ENCODE data around the gene DOLPP1.
"Not testable (repeated sequence)": the region's sequence is repeated elsewhere in the genome, so short reads cannot be mapped to it uniquely, and the experiment has no call there.

Gene DOLPP1

GRCh38 chr9:129126749-129127618 lies 46.1 kb downstream of the DOLPP1 start:
- no peak overlapping the region for H3K4me3 ChIP-seq (ENCODE audit: low read length)
- peaks cover 41% of the 10 kb centered on the region for H3K36me3 ChIP-seq (ENCODE audit: control insufficient read depth, low read length)
- H3K79me2 ChIP-seq (ENCODE audit: control insufficient read depth, low read length): no peaks in the 10 kb centered on the region
- H3K27me3 ChIP-seq (ENCODE audit: control insufficient read depth, low read length): no peaks in the 10 kb centered on the region
- no peak overlapping the region for H3K27ac ChIP-seq (ENCODE audit: low read depth, low read length)
- H3K9me2 ChIP-seq (replicated peaks; ENCODE audit: control insufficient read depth, low read length): no peaks in the 10 kb centered on the region
- H3K9me3 ChIP-seq (ENCODE audit: control insufficient read depth, insufficient read depth, low read length): no peaks in the 10 kb centered on the region
- no peaks in the 10 kb centered on the region for H4K20me1 ChIP-seq (ENCODE audit: control insufficient read depth, insufficient read depth, low read depth, low read length)
- H3K4me1 ChIP-seq (ENCODE audit: control insufficient read depth, low read length): peaks cover 3% of the 10 kb centered on the region
- no peak overlapping the region for H3K4me2 ChIP-seq (ENCODE audit: low read length)
- TF ChIP-seq CTCF (IDR thresholded peaks at IDR 0.05; ENCODE audit: low read depth, low read length, poor library complexity, severe bottlenecking) (no peak), EZH2phosphoT487 (IDR thresholded peaks at IDR 0.05; ENCODE audit: borderline replicate concordance, low read length) (no peak)
- H3F3A ChIP-seq (ENCODE audit: control insufficient read depth, insufficient read depth): no peaks in the 10 kb centered on the region

- Histone ChIP-seq H3F3A (ENCODE audit: control insufficient read depth, insufficient read depth) (no peaks in the 10 kb centered on the region), H3K36me3 (ENCODE audit: control insufficient read depth, low read length) (peaks cover 44% of the 10 kb centered on the region), H3K27me3 (ENCODE audit: control insufficient read depth, low read length) (no peaks in the 10 kb centered on the region), H3K9me2 (replicated peaks; ENCODE audit: control insufficient read depth, low read length) (no peaks in the 10 kb centered on the region), H3K4me2 (ENCODE audit: low read length) (no peak overlapping the region), H4K20me1 (ENCODE audit: control insufficient read depth, insufficient read depth, low read depth, low read length) (no peaks in the 10 kb centered on the region), H3K4me3 (ENCODE audit: low read length) (no peak overlapping the region), H3K79me2 (ENCODE audit: control insufficient read depth, low read length) (no peaks in the 10 kb centered on the region), H3K4me1 (ENCODE audit: control insufficient read depth, low read length) (peaks cover 3% of the 10 kb centered on the region), H3K9me3 (ENCODE audit: control insufficient read depth, insufficient read depth, low read length) (no peaks in the 10 kb centered on the region), H3K27ac (ENCODE audit: low read depth, low read length) (no peak overlapping the region)
- TF ChIP-seq CTCF (IDR thresholded peaks at IDR 0.05; ENCODE audit: low read depth, low read length, poor library complexity, severe bottlenecking): no peak
- TF ChIP-seq EZH2phosphoT487 (IDR thresholded peaks at IDR 0.05; ENCODE audit: borderline replicate concordance, low read length): no peak
Observed at GRCh38 chr9:129128689-129129088, 47.8 kb downstream of the DOLPP1 start.

- H3K27me3 ChIP-seq (ENCODE audit: control insufficient read depth, low read length); H3K27ac ChIP-seq (ENCODE audit: low read depth, low read length); H3F3A ChIP-seq (ENCODE audit: control insufficient read depth, insufficient read depth); H4K20me1 ChIP-seq (ENCODE audit: control insufficient read depth, insufficient read depth, low read depth, low read length); H3K4me1 ChIP-seq (ENCODE audit: control insufficient read depth, low read length); H3K79me2 ChIP-seq (ENCODE audit: control insufficient read depth, low read length); H3K9me3 ChIP-seq (ENCODE audit: control insufficient read depth, insufficient read depth, low read length); H3K9me2 ChIP-seq (replicated peaks; ENCODE audit: control insufficient read depth, low read length); H3K4me2 ChIP-seq (ENCODE audit: low read length); H3K4me3 ChIP-seq (ENCODE audit: low read length): not testable (repeated sequence)
- peaks cover 46% of the 10 kb centered on the region for H3K36me3 ChIP-seq (ENCODE audit: control insufficient read depth, low read length)
Observed at GRCh38 chr9:129130271-129130670, 49.4 kb downstream of the DOLPP1 start.

- no peaks in the 10 kb centered on the region for H3K9me2 ChIP-seq (replicated peaks; ENCODE audit: control insufficient read depth, low read length)
- H3K4me3 ChIP-seq (ENCODE audit: low read length): no peak overlapping the region
- H3K9me3 ChIP-seq (ENCODE audit: control insufficient read depth, insufficient read depth, low read length): no peaks in the 10 kb centered on the region
- no peaks in the 10 kb centered on the region for H3K79me2 ChIP-seq (ENCODE audit: control insufficient read depth, low read length)
- peaks cover 46% of the 10 kb centered on the region for H3K36me3 ChIP-seq (ENCODE audit: control insufficient read depth, low read length)
- H3F3A ChIP-seq (ENCODE audit: control insufficient read depth, insufficient read depth): no peaks in the 10 kb centered on the region
- H3K27ac ChIP-seq (ENCODE audit: low read depth, low read length): no peak overlapping the region
- H4K20me1 ChIP-seq (ENCODE audit: control insufficient read depth, insufficient read depth, low read depth, low read length): no peaks in the 10 kb centered on the region
- H3K4me2 ChIP-seq (ENCODE audit: low read length): no peak overlapping the region
- peaks cover 3% of the 10 kb centered on the region for H3K4me1 ChIP-seq (ENCODE audit: control insufficient read depth, low read length)
- no peak for TF ChIP-seq EZH2phosphoT487 (IDR thresholded peaks at IDR 0.05; ENCODE audit: borderline replicate concordance, low read length)
- no peak for TF ChIP-seq CTCF (IDR thresholded peaks at IDR 0.05; ENCODE audit: low read depth, low read length, poor library complexity, severe bottlenecking)
- H3K27me3 ChIP-seq (ENCODE audit: control insufficient read depth, low read length): no peaks in the 10 kb centered on the region
Observed at GRCh38 chr9:129130791-129131190, 49.9 kb downstream of the DOLPP1 start.
